ENCODE data around the gene SF3A1. TPM values are rescaled to one million over a fixed set of nuclear protein-coding genes. Genes with fewer than 3 reads are reported as not detected.
A peak's percentile ranks its signal among the peaks of the same experiment; 100 is the strongest.

The SF3A1 gene
- total RNA-seq, 1 donor from 2014 or later = 11.3 TPM

GRCh38 chr22:30289141-30289979 is 67.3 kb downstream of the SF3A1 start, which contains the start of gene CASTOR1:
CASTOR1 (minus strand) TSS chr22:30289505; CDS start chr22:30289497, 8 bp downstream.
- DNase-seq (ENCODE audit: low read depth in 2 of 2) = peak; percentile 93 to 99

- DNase-seq (ENCODE audit: low read depth in 2 of 2) = no peak
These were observed 68.1 kb downstream of the SF3A1 start for GRCh38 chr22:30288419-30289140.

- DNase-seq (ENCODE audit: low read depth in 2 of 2) = peak; percentile 86 to 95
These were observed 68.9 kb downstream of the SF3A1 start for GRCh38 chr22:30287648-30288418.

- peak in 1 of 2 donors; percentile 67 for DNase-seq (ENCODE audit: low read depth in 2 of 2)
These were observed 69.7 kb downstream of the SF3A1 start for GRCh38 chr22:30286813-30287647.

GRCh38 chr22:30286331-30286730 is 70.4 kb downstream of the SF3A1 start:
- DNase-seq (ENCODE audit: low read depth in 2 of 2) = no peak

GRCh38 chr22:30285846-30286200 is 70.9 kb downstream of the SF3A1 start:
- no peak for DNase-seq (ENCODE audit: low read depth in 2 of 2)

- DNase-seq (ENCODE audit: low read depth in 2 of 2) = no peak
These were observed 71.4 kb downstream of the SF3A1 start for GRCh38 chr22:30285176-30285845.

- DNase-seq (ENCODE audit: low read depth in 2 of 2) = no peak
These were observed 72.0 kb downstream of the SF3A1 start for GRCh38 chr22:30284666-30285065.

- no peak for DNase-seq (ENCODE audit: low read depth in 2 of 2)
These were observed 72.5 kb downstream of the SF3A1 start for GRCh38 chr22:30284172-30284571.

GRCh38 chr22:30283342-30283741 is 73.4 kb downstream of the SF3A1 start:
- no peak for DNase-seq (ENCODE audit: low read depth in 2 of 2)

- DNase-seq (ENCODE audit: low read depth in 2 of 2) = no peak
These were observed 74.1 kb downstream of the SF3A1 start for GRCh38 chr22:30282616-30283046.

Other genes with a start within 250 kb of the SF3A1 start
- gene LIF, start 110.1 kb downstream of the SF3A1 start, total RNA-seq = 0.25 and 0.26 TPM in 2 replicates
- gene OSM, start 90.0 kb downstream of the SF3A1 start, total RNA-seq = not detected in 2 replicates
- 5.5 and 8.2 TPM in 2 replicates for gene CASTOR1, start 67.4 kb downstream of the SF3A1 start, total RNA-seq
- gene TBC1D10A, start 30.0 kb downstream of the SF3A1 start, total RNA-seq = 6.0 and 10.2 TPM in 2 replicates
- 1.3 and 1.5 TPM in 2 replicates for gene CCDC157, start 113 bp upstream of the SF3A1 start, total RNA-seq
- 12.5 and 21.1 TPM in 2 replicates for gene RNF215, start 30.5 kb upstream of the SF3A1 start, total RNA-seq
- gene SEC14L2, start 40.1 kb upstream of the SF3A1 start, total RNA-seq = 11.7 and 14.8 TPM in 2 replicates
- 31.0 and 33.6 TPM in 2 replicates for gene MTFP1, start 68.9 kb upstream of the SF3A1 start, total RNA-seq
- gene SEC14L3, start 115.1 kb upstream of the SF3A1 start, total RNA-seq = not detected in 2 replicates
- 0.13 and 0.51 TPM in 2 replicates for gene SEC14L4, start 148.8 kb upstream of the SF3A1 start, total RNA-seq
- gene SEC14L6, start 189.8 kb upstream of the SF3A1 start, total RNA-seq = under 0.01 and 0.13 TPM in 2 replicates
- gene GAL3ST1, start 217.8 kb upstream of the SF3A1 start, total RNA-seq = 0.13 TPM in 1 of 2 replicates, not detected in the other
- 60.3 and 67.3 TPM in 2 replicates for gene PES1, start 235.0 kb upstream of the SF3A1 start, total RNA-seq